Activated CD8-positive, alpha-beta T cell treated with anti-CD3 and anti-CD28 coated beads for 36 hours (primary cell): ENCODE results near the gene CPPED1. TPM values are rescaled to one million over a fixed set of nuclear protein-coding genes. Genes with fewer than 3 reads are reported as not detected.

Source experiments
- ATAC-seq: fragments of 200-7000 bp; cut with Tn5 transposase; one replicate; pipeline ENCODE4 v1.10.0; 2021; ENCODE audit warnings: mild to moderate bottlenecking, moderate library complexity
- CTCF ChIA-PET: fragments of 350-600 bp; sonication (Branson Sonifier 250); formaldehyde crosslinking; loops from one replicate; lab custom pipeline; 2021; ENCODE audit warnings: antibody characterized with exemption; lab: Charles Lee
- POLR2A ChIA-PET: fragments of 350-600 bp; sonication (Branson Sonifier 250); formaldehyde crosslinking; loops from one replicate; lab custom pipeline; 2021; ENCODE audit warnings: antibody characterized with exemption; lab: Charles Lee
- DNase-seq: peaks from one replicate; pipeline ENCODE4 v3.0.0-alpha.2; 2020
- H3K27ac Mint-ChIP-seq: one replicate; pipeline ENCODE4 v1.8.0; 2021; ENCODE audit warnings: mild to moderate bottlenecking, mixed read lengths
- H3K27me3 Mint-ChIP-seq: one replicate; pipeline ENCODE4 v1.8.0; 2021; ENCODE audit warnings: mixed read lengths
- H3K36me3 Mint-ChIP-seq: one replicate; pipeline ENCODE4 v1.8.0; 2021; ENCODE audit warnings: low read depth, mixed read lengths
- H3K4me1 Mint-ChIP-seq: one replicate; pipeline ENCODE4 v1.8.0; 2021; ENCODE audit warnings: low read depth, mixed read lengths
- H3K4me3 Mint-ChIP-seq: one replicate; pipeline ENCODE4 v1.8.0; 2021; ENCODE audit warnings: mild to moderate bottlenecking, moderate library complexity, mixed read lengths
- H3K9me3 Mint-ChIP-seq: one replicate; pipeline ENCODE4 v1.8.0; 2021; ENCODE audit warnings: mixed read lengths
- CTCF ChIP-seq: fragments of 200-600 bp; IDR thresholded peaks from one replicate; pipeline ENCODE4 v1.8.0; 2022; ENCODE audit warnings: antibody characterized with exemption, mild to moderate bottlenecking
- intact Hi-C: fragments of 100-400 bp; cut with micrococcal nuclease; formaldehyde crosslinking; loops from one replicate; pipeline ENCODE4 v1.10.0; 2022
- total RNA-seq, 2 experiments: library from RNA; stranded (reverse); gene quantifications; one replicate each; pipeline ENCODE4 v1.2.3, GENCODE V29; 2021

The CPPED1 gene
- total RNA-seq, 2 experiments from 2014 or later: 5.0 to 5.7 TPM

DNA sequence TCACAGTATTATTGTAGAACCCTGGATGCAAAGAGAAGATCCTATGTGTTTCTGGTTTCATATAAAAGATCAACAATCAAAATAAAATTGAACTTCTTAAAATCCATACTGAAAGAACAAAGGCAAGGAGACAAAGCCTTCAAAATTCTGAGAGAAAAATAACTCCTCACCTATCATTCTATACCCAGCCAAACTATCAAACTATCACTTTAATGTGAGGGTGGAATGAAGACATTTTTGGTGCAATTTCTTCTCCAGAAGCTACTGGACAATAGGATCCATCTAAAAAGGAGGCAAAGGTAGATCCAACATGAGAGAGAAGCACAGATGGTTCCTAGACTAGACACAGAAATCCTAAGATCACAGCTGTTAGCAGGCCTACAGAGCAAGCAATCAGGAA, 71.1 kb downstream of the CPPED1 start:
- H3K4me1 Mint-ChIP-seq: peaks cover 4% of the 10 kb centered on the region
- H3K27ac Mint-ChIP-seq: no peak overlapping the region
- ChIA-PET CTCF (no interaction called here), POLR2A (no interaction called here)
- no peaks in the 10 kb centered on the region for H3K27me3 Mint-ChIP-seq
- peaks cover 22% of the 10 kb centered on the region for H3K9me3 Mint-ChIP-seq
- DNase-seq (no peak), ATAC-seq (no peak)
- H3K36me3 Mint-ChIP-seq: peaks cover 25% of the 10 kb centered on the region
- no peak for TF ChIP-seq CTCF
- intact Hi-C loops: no loop called here
- no peak overlapping the region for H3K4me3 Mint-ChIP-seq

- Mint-ChIP-seq H3K4me1 (peaks cover 4% of the 10 kb centered on the region), H3K27ac (no peak overlapping the region), H3K36me3 (peaks cover 18% of the 10 kb centered on the region), H3K9me3 (peaks cover 19% of the 10 kb centered on the region), H3K27me3 (no peaks in the 10 kb centered on the region), H3K4me3 (no peak overlapping the region)
- ChIA-PET POLR2A (no interaction called here), CTCF (interaction anchor here (1.3 to 1.5 kb wide), 2 partner anchors 16 to 156 kb away, joined by 3 read pairs; no protein-coding TSS in a partner anchor)
- TF ChIP-seq CTCF: no peak
- ATAC-seq: no peak
- intact Hi-C loops: no loop called here
- no peak for DNase-seq
Measured at GRCh38 chr16:12729448-12729847, 74.2 kb downstream of the CPPED1 start.

DNA sequence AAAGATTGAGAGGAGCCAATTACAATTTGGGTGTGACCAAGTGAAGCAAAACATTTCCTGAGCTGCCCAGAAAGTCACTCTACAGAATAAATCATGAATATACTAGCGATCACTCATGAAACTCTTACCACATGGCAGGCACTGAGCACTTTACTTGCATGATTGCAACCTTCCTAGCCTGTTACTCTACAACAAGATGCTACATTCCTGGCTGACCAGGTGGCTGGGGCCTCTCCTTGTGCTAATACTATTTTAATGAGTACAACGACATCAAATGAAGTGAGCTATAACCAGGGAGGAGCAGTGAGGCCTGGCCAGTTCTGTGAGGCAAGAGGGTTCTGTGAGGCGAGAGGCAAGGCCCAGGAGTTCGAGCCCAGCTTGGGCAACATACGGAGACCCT, 75.2 kb downstream of the CPPED1 start:
- TF ChIP-seq CTCF: no peak
- intact Hi-C loops: no loop called here
- Mint-ChIP-seq H3K27me3 (no peaks in the 10 kb centered on the region), H3K36me3 (peaks cover 15% of the 10 kb centered on the region), H3K4me3 (no peak overlapping the region), H3K4me1 (peaks cover 4% of the 10 kb centered on the region), H3K27ac (no peak overlapping the region), H3K9me3 (peaks cover 19% of the 10 kb centered on the region)
- ATAC-seq (no peak), DNase-seq (no peak)
- ChIA-PET POLR2A (no interaction called here), CTCF (no interaction called here)

DNA sequence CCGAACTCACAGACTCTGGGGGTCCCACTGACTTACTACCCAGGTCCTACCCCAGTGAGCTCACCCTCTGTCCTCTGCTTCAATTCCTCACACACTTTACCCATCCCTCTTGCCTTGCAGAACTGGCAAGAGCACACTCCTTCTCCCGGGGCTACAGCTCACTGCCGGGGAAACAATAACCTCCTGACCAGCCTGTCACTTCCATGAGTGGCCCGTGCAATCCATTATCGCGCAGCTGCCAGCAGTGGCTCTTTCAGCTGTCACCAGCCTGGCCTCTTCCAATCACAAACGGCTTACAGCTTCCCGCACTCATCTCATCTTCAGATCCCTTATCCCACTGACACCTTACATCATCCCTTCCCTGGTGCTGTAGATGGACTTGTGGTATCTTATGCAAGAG, 79.5 kb downstream of the CPPED1 start:
- Mint-ChIP-seq H3K4me1 (no peaks in the 10 kb centered on the region), H3K27ac (no peak overlapping the region), H3K36me3 (peaks cover 3% of the 10 kb centered on the region), H3K9me3 (peaks cover 4% of the 10 kb centered on the region), H3K27me3 (no peaks in the 10 kb centered on the region), H3K4me3 (no peak overlapping the region)
- DNase-seq (no peak), ATAC-seq (no peak)
- no peak for TF ChIP-seq CTCF
- ChIA-PET POLR2A (no interaction called here), CTCF (no interaction called here)
- intact Hi-C loops: no loop called here

DNA sequence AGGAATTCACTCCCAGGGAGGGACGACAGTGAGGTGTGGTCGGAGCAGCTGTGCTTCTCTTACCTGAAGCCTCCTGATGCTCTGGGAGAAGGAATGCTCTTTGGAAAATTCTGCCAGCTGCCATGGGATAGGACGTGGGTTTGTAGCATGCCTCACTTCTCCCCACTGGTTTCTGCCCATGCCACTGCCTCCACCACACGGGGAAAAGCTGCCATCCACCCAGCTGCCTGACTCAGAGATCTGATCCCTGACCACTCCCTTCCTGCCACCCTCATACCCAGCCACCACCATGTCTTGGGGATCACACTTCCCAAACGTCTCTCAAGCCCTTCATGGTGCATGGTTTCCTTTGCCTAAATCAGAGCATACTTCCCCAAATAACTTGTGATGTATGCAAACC, 80.0 kb downstream of the CPPED1 start:
- Mint-ChIP-seq H3K27me3 (no peaks in the 10 kb centered on the region), H3K4me1 (no peaks in the 10 kb centered on the region), H3K4me3 (no peak overlapping the region), H3K36me3 (peaks cover 5% of the 10 kb centered on the region), H3K27ac (no peak overlapping the region), H3K9me3 (peaks cover 7% of the 10 kb centered on the region)
- ChIA-PET POLR2A (no interaction called here), CTCF (no interaction called here)
- ATAC-seq (no peak), DNase-seq (no peak)
- TF ChIP-seq CTCF: no peak
- intact Hi-C loops: no loop called here
